ENCODE measurements around the gene SLC37A1.

Gene SLC37A1

GRCh38 chr21:42564561-42564971 is 50.9 kb downstream of the SLC37A1 start:
- DNase-seq: no peak

DNA sequence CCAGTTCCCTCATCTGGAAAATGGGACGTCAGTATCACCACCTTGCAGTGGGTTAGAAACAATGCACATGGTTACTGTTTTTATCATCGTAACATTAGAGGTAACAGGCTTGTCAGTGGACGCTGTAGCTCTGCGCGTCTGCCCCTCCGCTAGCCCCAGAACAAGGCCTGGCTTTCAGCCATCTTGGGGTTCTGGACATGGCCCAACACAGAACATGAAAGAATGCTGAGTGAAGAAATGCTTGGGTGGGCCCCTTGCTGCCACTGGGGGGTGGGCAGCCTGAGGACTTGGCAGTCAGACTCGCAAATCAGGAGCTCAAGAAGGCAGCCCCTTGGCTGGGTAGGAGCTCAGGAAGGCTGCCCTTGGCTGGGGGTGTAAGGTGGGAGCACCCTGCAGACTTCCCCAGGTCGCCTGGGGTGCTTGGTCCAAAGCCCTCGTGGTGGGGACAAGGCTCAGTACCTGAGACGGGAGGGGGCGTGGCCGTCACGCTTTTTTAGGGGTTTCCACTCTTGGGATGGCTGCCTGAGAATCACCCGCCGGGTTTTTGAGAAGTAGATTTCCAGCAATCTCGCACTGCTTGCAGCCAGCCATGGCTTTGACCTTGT is 51.7 kb downstream of the SLC37A1 start:
- no peak for DNase-seq

- no peak for DNase-seq
Measured at GRCh38 chr21:42565886-42566523, 52.4 kb downstream of the SLC37A1 start.

DNA sequence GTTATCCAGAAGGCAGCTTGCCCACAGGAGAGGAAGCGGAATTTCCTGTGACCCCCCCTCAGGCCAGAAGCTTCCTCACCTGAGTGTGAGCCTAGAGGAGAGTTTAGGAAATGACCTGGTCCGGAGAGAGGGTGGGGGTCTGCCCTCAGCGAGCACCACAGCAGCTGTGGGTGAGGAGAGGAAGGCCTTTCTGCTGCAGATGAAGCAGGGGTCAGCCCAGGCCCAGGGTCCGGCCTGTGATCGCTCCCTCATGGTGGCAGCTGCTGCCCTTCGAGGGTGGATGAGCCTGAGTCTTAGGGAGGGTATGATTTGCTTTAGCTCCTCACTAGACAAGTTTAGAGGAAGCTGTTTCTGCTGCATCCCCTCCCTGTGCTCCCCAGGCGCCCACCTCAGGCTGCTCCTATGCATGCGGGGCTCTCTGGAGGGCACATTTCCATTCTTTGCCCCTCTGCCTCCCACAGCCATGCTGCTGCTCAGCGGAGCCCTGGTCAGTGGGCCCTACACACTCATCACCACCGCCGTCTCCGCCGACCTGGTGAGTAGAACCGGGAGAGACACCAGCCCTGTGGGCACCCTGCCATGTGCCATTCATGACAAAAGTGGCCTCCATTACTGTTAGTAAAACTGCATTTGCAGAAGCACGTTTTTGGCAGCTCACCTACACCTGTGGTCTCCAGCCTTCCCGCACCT is 53.0 kb downstream of the SLC37A1 start:
- DNase-seq: no peak

- no peak for DNase-seq
Measured at GRCh38 chr21:42567214-42567555, 53.5 kb downstream of the SLC37A1 start.

DNA sequence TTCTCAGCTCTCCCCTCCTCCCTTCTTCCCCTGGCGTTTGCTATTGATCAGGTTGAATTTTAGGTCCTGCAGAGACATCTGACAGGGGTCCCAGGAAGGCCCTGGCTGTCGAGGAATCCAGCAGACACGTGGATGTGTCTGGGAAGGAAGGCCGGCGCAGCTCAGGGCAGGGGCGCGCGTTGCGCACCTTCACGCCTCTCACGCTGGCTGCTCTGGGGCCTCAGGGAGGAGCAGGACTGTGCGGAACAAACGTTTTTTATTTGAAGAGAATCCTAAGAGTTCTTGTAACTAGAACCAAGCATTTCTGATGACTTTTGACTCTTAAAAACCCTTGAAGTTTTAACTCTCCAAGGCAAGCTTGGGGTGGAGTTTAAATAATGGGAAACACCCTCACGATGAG is 54.2 kb downstream of the SLC37A1 start:
- DNase-seq: no peak

DNA sequence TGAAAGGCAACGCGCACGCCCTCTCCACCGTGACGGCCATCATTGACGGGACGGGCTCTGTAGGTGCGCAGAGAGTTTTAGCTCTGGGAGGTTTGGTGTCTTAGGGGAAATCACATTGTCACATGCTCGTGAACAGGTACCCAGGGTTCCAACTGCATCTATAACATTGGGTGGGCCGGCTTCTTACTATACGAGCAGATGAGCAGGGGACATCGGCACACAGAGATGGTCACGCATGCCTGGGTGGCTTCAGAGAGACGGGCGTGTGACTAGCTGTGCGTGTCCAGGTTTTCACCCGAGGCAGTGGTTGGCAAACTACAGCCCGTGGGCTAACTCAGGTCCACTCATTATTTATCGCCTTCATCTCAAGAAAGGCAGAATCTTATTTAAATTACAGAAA is 54.7 kb downstream of the SLC37A1 start:
- DNase-seq: no peak

DNA sequence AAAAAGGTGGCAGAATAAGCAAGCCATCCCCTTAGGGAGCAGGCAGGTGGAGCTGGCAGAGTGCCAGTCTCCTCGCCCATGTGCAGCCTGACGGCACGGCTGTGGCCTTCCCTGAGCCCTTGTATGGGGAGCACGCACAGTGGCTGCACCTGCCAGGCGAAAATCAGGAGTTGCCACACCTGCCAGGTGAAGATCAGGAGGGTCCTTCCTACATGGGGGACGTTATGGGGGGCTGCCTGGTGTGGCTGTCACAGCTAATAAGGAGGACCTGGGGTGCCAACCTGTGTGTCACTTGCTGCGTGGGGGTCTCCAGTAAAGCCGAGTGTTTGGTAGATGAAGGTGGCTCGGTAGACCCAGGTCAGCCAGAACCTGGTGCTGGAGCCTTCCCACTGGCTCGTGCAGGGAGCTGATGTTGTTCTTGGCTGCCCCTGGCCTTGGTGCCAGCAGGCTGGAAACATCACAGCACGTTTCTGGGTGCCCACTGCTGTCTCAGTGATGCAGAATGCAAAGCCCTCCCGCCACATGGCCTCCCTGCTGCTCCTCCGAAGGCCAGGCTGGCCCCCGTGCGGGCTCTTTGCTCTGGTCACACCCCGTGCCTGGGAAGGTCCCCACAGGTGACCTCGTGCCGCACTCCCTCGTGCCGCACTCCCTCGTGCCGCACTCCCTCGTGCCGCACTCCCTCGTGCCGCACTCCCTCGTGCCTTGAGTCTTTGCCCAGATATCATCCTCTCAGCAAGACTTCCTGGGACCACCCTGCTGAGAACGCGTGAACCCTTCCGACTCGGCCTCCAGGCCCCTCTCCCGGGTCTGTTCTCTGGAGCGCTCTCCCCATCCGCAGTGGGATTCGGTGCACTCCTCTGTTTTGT is 55.4 kb downstream of the SLC37A1 start:
- no peak for DNase-seq

- no peak for DNase-seq
Measured at GRCh38 chr21:42569732-42570301, 56.2 kb downstream of the SLC37A1 start.

DNA sequence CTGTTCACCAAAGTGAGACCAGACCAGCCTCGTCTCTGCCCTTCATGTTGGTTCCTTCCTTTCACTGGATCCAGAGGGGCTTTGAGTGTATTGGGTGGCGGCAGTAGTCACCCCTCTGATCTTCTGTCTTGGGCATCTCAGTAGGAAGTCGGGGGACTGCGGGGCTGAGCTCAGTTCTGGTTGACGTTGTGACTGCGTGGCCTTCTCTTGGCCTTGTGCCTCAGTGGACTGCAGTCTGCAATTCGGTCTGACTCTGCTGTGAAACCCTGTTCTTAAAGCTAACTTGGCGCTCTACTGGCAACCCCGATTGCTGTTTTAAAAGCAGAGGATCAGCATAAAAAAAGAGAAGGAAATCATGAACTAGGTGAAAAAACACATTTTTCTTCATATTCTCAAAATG is 56.7 kb downstream of the SLC37A1 start:
- DNase-seq: no peak

- DNase-seq: no peak
Measured at GRCh38 chr21:42570841-42571387, 57.3 kb downstream of the SLC37A1 start.

DNA sequence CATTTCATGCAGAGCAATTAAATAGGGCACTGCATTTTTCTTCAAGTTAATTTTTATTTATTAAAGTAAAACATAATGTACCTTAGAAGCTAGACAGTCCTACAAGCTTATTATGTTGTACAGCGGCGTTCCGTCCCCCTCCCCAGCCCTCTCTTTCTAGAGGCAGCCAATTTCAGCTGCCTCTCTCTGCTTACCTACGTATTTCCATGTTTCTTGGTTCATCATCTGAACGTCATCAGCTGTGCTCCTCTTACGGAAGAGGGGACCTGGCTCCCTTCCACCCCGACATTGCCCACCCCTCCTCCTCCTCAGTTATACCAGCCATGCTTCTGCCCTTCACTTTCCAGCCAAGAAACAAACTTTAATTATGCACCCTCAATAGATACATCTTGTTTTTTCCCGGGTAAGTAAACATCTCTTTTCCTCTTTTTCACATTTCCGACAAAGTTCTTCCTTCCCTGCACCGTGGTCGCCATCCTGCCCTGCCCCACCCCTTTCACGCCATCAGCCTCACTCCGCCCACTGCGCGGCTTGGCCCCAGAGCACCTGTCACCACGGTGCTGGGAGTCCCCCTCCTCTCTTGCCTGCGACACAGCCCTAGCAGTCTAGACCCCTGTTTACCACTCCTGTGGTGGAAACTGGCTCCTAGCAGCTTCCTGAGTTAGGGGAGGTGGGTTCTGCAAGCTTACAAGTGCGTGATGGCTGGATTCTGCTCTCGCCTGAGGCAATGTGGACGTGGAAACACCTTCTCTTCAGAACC is 57.9 kb downstream of the SLC37A1 start:
- DNase-seq: no peak

GRCh38 chr21:42572906-42573495 is 59.3 kb downstream of the SLC37A1 start:
- DNase-seq: no peak

DNA sequence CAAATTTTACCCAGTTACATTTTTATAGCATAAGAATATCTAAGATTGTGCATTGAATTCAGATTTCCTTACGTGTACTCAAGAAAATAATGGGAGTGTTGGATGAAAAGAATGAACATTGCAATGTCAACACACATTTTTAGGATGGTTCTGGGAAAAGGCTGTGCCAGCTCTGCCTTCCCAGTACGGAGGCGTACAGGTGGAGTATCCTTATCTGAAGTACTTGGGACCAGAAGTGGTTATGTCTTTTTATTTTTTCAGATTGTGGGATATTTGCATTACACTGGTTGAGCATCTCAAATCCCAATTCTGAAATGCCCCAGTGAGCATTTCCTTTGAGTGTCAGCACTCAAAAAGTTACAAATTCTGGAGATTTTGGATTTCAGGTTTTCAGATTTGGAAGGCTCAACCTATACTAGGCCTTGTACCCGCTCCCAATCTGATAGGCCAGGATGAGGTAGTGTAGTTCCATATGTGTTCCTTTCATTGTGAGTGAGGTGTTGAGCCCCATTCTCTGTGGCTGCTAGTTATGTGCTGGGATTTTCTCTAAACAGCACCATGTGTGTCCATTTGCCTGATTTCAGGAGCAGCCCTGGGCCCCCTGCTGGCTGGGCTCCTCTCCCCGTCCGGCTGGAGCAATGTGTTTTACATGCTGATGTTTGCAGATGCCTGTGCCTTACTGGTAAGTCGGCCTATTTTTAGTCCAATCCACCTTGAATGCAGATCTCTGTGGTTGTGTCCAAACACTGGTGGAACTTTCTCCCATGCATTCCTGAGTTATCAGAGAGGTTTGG is 60.8 kb downstream of the SLC37A1 start:
- DNase-seq: no peak

DNA sequence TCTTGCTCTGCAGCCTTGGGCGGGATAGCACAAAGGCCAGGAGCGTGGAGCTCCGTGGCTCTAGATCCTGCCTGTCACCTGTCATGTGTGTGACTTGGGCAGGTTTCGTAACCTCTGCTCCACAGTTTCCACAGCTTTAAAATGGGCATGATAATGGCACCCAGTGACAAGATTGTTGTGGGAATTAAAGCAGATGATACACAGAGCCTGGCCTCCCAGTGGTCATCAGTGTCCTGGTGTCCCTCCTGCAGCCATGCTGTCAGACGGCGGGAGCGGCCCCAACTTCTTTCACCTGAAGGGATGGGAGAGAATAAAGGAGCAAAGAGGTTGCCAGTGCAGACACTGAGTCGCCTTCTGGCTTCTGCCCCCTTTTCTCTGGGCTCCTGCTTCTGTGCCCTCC is 61.5 kb downstream of the SLC37A1 start:
- DNase-seq: no peak

- DNase-seq: no peak
Measured at GRCh38 chr21:42576639-42577038, 63.0 kb downstream of the SLC37A1 start.

DNA sequence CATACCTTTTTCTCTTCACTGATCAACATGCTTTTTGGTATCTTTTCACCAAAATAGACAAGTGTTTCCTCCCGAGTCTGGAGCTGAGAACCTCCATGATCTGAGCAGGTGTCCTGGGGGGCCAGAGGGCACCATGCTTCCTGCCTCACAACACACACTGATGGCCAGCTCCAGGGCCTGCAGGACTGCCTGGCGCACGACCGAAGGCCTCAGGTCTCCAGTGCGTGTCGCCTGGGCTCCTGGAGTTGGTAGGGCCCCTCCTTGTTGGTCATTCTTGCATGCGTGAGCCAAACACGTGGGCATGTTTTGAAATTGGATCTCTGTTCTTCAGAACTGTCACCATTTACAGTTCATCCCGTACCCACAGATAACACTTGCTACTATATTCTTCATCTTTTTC is 64.4 kb downstream of the SLC37A1 start:
- DNase-seq: no peak

GRCh38 chr21:42578761-42579415 is 65.2 kb downstream of the SLC37A1 start:
- DNase-seq: no peak

DNA sequence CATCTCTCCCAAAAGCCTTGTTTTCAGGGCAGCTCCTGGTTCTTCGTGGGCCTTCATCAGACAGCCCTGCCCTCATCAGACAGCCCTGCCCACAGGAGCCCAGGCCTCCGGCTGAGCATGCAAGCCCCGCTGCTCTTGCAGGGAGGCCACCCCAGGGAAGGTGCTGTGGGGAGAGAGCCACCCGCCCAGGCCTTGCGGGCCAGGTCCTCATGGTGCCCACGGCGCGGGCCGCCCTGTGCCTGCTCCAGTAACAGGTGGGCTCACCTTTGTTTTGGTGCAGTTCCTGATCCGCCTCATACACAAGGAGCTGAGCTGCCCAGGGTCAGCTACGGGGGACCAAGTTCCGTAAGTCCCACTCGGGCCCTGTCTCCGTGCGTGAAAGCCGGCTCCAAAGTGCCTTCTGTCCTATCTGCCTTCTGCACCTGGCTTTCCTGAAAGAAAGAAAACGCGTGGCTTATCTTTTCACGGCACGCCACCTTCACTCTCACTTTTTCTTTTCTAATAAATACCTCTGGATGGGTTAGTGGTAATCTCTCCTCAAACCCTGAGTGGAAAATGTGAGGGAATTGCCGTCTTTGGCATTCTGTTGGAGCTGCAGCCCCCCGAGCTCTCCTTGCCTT is 65.9 kb downstream of the SLC37A1 start:
- no peak for DNase-seq

Data from activated CD4-positive, alpha-beta T cell treated with anti-CD3 and anti-CD28 coated beads, Interleukin-2, amount 50 U/mL, for 16 hours (primary cell).